T-cell (primary cell): Measurements from ENCODE around the gene MRPL19. TPM values are rescaled to one million over a fixed set of nuclear protein-coding genes. Genes with fewer than 3 reads are reported as not detected.
"Not testable (repeated sequence)": the region's sequence is repeated elsewhere in the genome, so short reads cannot be mapped to it uniquely, and the experiment has no call there.

Experiments
- ATAC-seq, 4 experiments: fragments of 200-7000 bp in 3 of 4; fragments of 150-1000 bp in 1 of 4; cut with Tn5 transposase; replicated peaks in 1 of 4; 1 replicate in 3 of 4; 2 replicates in 1 of 4; pipeline ENCODE4 v1.10.0; 2021; ENCODE audit warnings: moderate library complexity in 3 of 4, mild to moderate bottlenecking in 2 of 4, moderate number of reproducible peaks in 1 of 4
- CTCF ChIA-PET, 2 donors: fragments of 300-600 bp; sonication (Branson Sonifier 250); formaldehyde crosslinking; loops; one replicate each; lab custom pipeline; 2022; ENCODE audit warnings: antibody characterized with exemption in 2 of 2; lab: Charles Lee
- POLR2A ChIA-PET, 2 donors: fragments of 300-600 bp; sonication (Branson Sonifier 250); formaldehyde crosslinking; loops; one replicate each; lab custom pipeline; 2022; ENCODE audit warnings: antibody characterized with exemption in 2 of 2; lab: Charles Lee
- DNase-seq, 35 experiments: peaks; one replicate each; pipeline versions ENCODE4 v3.0.0 to v3.0.0-alpha.2; 2013 to 2023
- H3K27ac ChIP-seq: one replicate; pipeline ENCODE4 v1.5.1; 2013; ENCODE audit warnings: low read length
- H3K27me3 ChIP-seq, 2 experiments: replicated peaks in 1 of 2; 1 replicate in 1 of 2; 2 replicates in 1 of 2; pipeline versions ENCODE4 v1.6.1 to v1.7.0; 2013; ENCODE audit warnings: low read length in 1 of 2, mixed read lengths in 1 of 2; ENCODE audit not compliant: control insufficient read depth in 2 of 2, insufficient read depth in 2 of 2; ENCODE audit errors: extremely low read depth in 1 of 2
- H3K36me3 ChIP-seq, 2 donors: 1 replicate in 1 of 2; 2 replicates in 1 of 2; pipeline versions ENCODE4 v1.6.1 to v1.7.0; 2013; ENCODE audit warnings: low read length in 1 of 2; ENCODE audit not compliant: control insufficient read depth in 2 of 2, insufficient read depth in 1 of 2; ENCODE audit errors: extremely low read depth in 1 of 2
- H3K4me1 ChIP-seq, 2 experiments: 1 replicate in 1 of 2; 2 replicates in 1 of 2; pipeline versions ENCODE4 v1.6.1 to v1.7.0; 2013; ENCODE audit warnings: low read length in 2 of 2, mixed read lengths in 1 of 2; ENCODE audit not compliant: insufficient read depth in 2 of 2, control insufficient read depth in 1 of 2; ENCODE audit errors: extremely low read depth in 1 of 2
- H3K4me3 ChIP-seq, 2 donors: 1 replicate in 1 of 2; 2 replicates in 1 of 2; pipeline versions ENCODE4 v1.5.1 to v1.7.0; 2013; ENCODE audit warnings: mild to moderate bottlenecking in 2 of 2, low read length in 1 of 2, moderate library complexity in 1 of 2; ENCODE audit not compliant: control insufficient read depth in 1 of 2; ENCODE audit errors: extremely low read depth in 1 of 2
- H3K9me3 ChIP-seq: 2 replicates; pipeline ENCODE4 v1.7.0; 2013
- H3K27ac Mint-ChIP-seq, 2 donors: one replicate each; pipeline ENCODE4 v1.8.0; 2020 to 2021; ENCODE audit warnings: mild to moderate bottlenecking in 2 of 2, mixed read lengths in 2 of 2
- H3K27me3 Mint-ChIP-seq, 2 donors: one replicate each; pipeline ENCODE4 v1.8.0; 2021 to 2022; ENCODE audit warnings: mixed read lengths in 2 of 2
- H3K36me3 Mint-ChIP-seq: one replicate; pipeline ENCODE4 v1.8.0; 2021; ENCODE audit warnings: mixed read lengths
- H3K4me1 Mint-ChIP-seq, 3 donors: one replicate each; pipeline ENCODE4 v1.8.0; 2020 to 2022; ENCODE audit warnings: mixed read lengths in 3 of 3, mild to moderate bottlenecking in 1 of 3
- H3K4me3 Mint-ChIP-seq, 3 donors: one replicate each; pipeline ENCODE4 v1.8.0; 2020 to 2022; ENCODE audit warnings: mild to moderate bottlenecking in 3 of 3, mixed read lengths in 3 of 3, moderate library complexity in 3 of 3
- H3K9me3 Mint-ChIP-seq, 3 donors: one replicate each; pipeline ENCODE4 v1.8.0; 2020 to 2022; ENCODE audit warnings: mixed read lengths in 3 of 3
- WGBS: methylation state at CpG from one replicate; pipeline ENCODE4 v1.1.5; 2013; ENCODE audit warnings: missing lambda C conversion rate; ENCODE audit not compliant: insufficient coverage; 5-methylcytosine and 5-hydroxymethylcytosine counted together
- total RNA-seq, 35 experiments: library from RNA in 6 of 35; stranded (reverse) in 6 of 35; fragments of 120-200 nt in 1 of 35; gene quantifications; one replicate each; pipeline versions ENCODE4 v1.2.1 to v1.2.4 and lab custom pipeline; 2013 to 2026

MRPL19 gene
- total RNA-seq, 5 donors from 2014 or later (not counting 1 experiment from before 2014, with no cell fraction given), result 16.6 to 31.5 (median 22.6) TPM

DNA sequence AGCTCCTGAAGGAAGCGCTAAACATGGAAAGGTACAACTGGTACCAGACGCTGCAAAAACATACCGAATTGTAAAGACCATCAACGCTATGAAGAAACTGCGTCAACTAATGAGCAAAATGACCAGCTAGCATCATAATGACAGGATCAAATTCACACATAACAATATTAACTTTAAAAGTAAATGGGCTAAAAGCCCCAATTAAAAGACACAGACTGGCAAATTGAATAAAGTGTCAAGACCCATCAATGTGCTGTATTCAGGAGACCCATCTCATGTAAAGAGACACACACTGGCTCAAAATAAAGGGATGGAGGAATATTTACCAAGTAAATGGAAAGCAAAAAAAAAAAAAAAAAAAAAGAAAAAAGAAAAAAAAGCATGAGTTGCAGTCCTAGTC is 36.8 kb downstream of the MRPL19 start:
- H3K27ac ChIP-seq, H3K27ac Mint-ChIP-seq, H3K4me3 Mint-ChIP-seq, H3K27me3 Mint-ChIP-seq, H3K9me3 Mint-ChIP-seq, H3K9me3 ChIP-seq, ATAC-seq, CTCF ChIA-PET, H3K27me3 ChIP-seq, POLR2A ChIA-PET, H3K4me3 ChIP-seq, DNase-seq, H3K4me1 ChIP-seq: not testable (repeated sequence)
- WGBS, result 100% methylated on average over 3 of the region's 5 CpGs
- H3K36me3 ChIP-seq, result peaks cover 4 to 33% of the 10 kb centered on the region in 2 donors
- Mint-ChIP-seq H3K4me1 (peaks cover 8 to 12% (median 9%) of the 10 kb centered on the region in 3 donors), H3K36me3 (peaks cover 41% of the 10 kb centered on the region)

- WGBS, result no CpG with 5 or more reads among the region's 1 CpG
- CTCF ChIA-PET, result interaction anchor here in 1 of 2 donors (0.9 kb wide), 2 partner anchors 19 to 48 kb away, joined by 3 to 4 read pairs; no protein-coding TSS in a partner anchor
Observed at GRCh38 chr2:75688196-75688595, 41.6 kb downstream of the MRPL19 start.

GRCh38 chr2:75698918-75699317 is 52.3 kb downstream of the MRPL19 start:
- 100% methylated on average over 1 of the region's 2 CpGs for WGBS
- no peaks in the 10 kb centered on the region for H3K9me3 Mint-ChIP-seq
- Histone ChIP-seq H3K27me3 (no peaks in the 10 kb centered on the region), H3K9me3 (peaks cover 3% of the 10 kb centered on the region), H3K4me1 (no peaks in the 10 kb centered on the region), H3K4me3 (no peak overlapping the region), H3K36me3 (peaks cover 2 to 51% of the 10 kb centered on the region in 2 donors), H3K27ac (no peak overlapping the region)
- ATAC-seq, result no peak
- no peak overlapping the region for H3K27ac Mint-ChIP-seq
- ChIA-PET POLR2A (no interaction called here), CTCF (no interaction called here)
- H3K36me3 Mint-ChIP-seq, result peaks cover 54% of the 10 kb centered on the region
- H3K4me3 Mint-ChIP-seq, result no peak overlapping the region
- DNase-seq, result no peak
- H3K27me3 Mint-ChIP-seq, result no peaks in the 10 kb centered on the region
- no peaks in the 10 kb centered on the region for H3K4me1 Mint-ChIP-seq

More at GRCh38 chr2:75688196-75688595, 41.6 kb downstream of the MRPL19 start:
- H3K4me3 Mint-ChIP-seq, result no peak overlapping the region
- no peaks in the 10 kb centered on the region for H3K27me3 Mint-ChIP-seq
- peaks cover 4 to 44% of the 10 kb centered on the region in 2 donors for H3K36me3 ChIP-seq
- DNase-seq (no peak), ATAC-seq (no peak)
- no peaks in the 10 kb centered on the region for H3K9me3 Mint-ChIP-seq
- no peak overlapping the region for H3K27ac ChIP-seq
- H3K27me3 ChIP-seq, result no peaks in the 10 kb centered on the region
- H3K9me3 ChIP-seq, result no peaks in the 10 kb centered on the region
- no peak overlapping the region for H3K4me3 ChIP-seq
- peaks cover 0 to 11% (median 6%) of the 10 kb centered on the region in 3 donors for H3K4me1 Mint-ChIP-seq
- POLR2A ChIA-PET, result no interaction called here
- H3K4me1 ChIP-seq, result no peaks in the 10 kb centered on the region
- H3K27ac Mint-ChIP-seq, result no peak overlapping the region
- peaks cover 56% of the 10 kb centered on the region for H3K36me3 Mint-ChIP-seq

DNA sequence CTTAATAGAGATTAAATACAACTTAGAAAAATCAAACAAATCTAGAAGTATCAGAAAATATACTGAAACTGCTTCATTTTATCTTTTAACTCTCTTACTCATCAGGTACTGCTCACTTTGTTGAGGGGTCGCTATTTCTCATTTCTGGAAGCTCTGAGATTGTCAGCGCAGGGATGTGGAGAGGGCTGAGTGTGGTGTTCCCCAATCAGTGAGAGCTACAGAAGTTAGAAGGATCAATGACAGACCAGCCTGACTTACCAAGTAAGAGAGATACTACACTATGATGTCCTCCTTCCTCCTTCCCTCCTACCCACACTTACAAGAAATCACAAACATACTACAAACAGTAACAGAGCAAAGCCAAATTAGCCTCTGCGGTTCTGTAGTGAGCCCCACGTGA is 56.0 kb downstream of the MRPL19 start:
- Mint-ChIP-seq H3K4me3 (no peak overlapping the region), H3K27me3 (no peaks in the 10 kb centered on the region), H3K27ac (no peak overlapping the region), H3K4me1 (peaks cover 6 to 9% (median 7%) of the 10 kb centered on the region in 3 donors), H3K36me3 (peaks cover 67% of the 10 kb centered on the region), H3K9me3 (no peaks in the 10 kb centered on the region)
- H3K27me3 ChIP-seq, result no peaks in the 10 kb centered on the region
- no peak overlapping the region for H3K27ac ChIP-seq
- peaks cover 2 to 55% of the 10 kb centered on the region in 2 donors for H3K36me3 ChIP-seq
- no peak overlapping the region for H3K4me3 ChIP-seq
- CTCF ChIA-PET, result no interaction called here
- H3K4me1 ChIP-seq, result no peaks in the 10 kb centered on the region
- no peak for DNase-seq
- ATAC-seq, result no peak
- H3K9me3 ChIP-seq, result peaks cover 3% of the 10 kb centered on the region
- POLR2A ChIA-PET, result no interaction called here
- no CpG with 5 or more reads among the region's 4 CpGs for WGBS

GRCh38 chr2:75703589-75704287 is 57.2 kb downstream of the MRPL19 start:
- Mint-ChIP-seq H3K4me3 (no peak overlapping the region), H3K9me3 (no peaks in the 10 kb centered on the region), H3K27me3 (no peaks in the 10 kb centered on the region), H3K4me1 (peaks cover 12 to 16% (median 14%) of the 10 kb centered on the region in 3 donors), H3K36me3 (peaks cover 60% of the 10 kb centered on the region), H3K27ac (no peak overlapping the region)
- Histone ChIP-seq H3K27ac (no peak overlapping the region), H3K27me3 (no peaks in the 10 kb centered on the region), H3K4me1 (peaks cover 0 to 2% of the 10 kb centered on the region in 2 experiments), H3K9me3 (no peaks in the 10 kb centered on the region), H3K36me3 (peaks cover 2 to 46% of the 10 kb centered on the region in 2 donors), H3K4me3 (no peak overlapping the region)
- ChIA-PET POLR2A (no interaction called here), CTCF (no interaction called here)
- ATAC-seq (no peak), DNase-seq (no peak)
- 100% methylated on average over 1 of the region's 4 CpGs for WGBS

DNA sequence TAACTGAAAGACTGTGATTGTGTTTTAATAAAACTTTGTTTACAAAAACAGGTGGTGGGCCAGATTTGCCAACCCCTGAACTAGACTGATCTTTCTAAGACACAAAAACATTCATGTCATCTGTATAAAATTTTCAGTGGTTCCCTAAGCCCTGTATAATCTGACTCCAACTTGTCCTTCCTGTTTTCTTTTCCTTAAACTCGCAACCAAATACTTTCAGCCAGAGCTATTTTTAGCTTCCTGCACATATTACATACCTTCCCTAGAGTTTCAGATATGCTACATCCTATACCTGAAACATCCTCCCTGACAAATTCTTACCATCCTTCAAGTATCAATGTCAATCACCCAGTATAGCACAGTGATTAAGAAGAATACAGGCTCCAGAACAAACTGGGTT is 59.3 kb downstream of the MRPL19 start:
- DNase-seq, result no peak
- ChIA-PET CTCF (interaction anchor here in 1 of 2 donors (0.6 kb wide), 1 partner anchor 65 kb away, joined by 7 read pairs; no protein-coding TSS in a partner anchor), POLR2A (no interaction called here)
- Mint-ChIP-seq H3K27me3 (no peaks in the 10 kb centered on the region), H3K36me3 (peaks cover 49% of the 10 kb centered on the region), H3K4me3 (no peak overlapping the region), H3K9me3 (no peaks in the 10 kb centered on the region), H3K4me1 (peaks cover 21 to 28% (median 27%) of the 10 kb centered on the region in 3 donors), H3K27ac (peak overlapping the region in 1 of 2 donors; percentile 73)
- Histone ChIP-seq H3K27me3 (no peaks in the 10 kb centered on the region), H3K27ac (no peak overlapping the region), H3K4me3 (no peak overlapping the region), H3K9me3 (no peaks in the 10 kb centered on the region), H3K36me3 (peaks cover 0 to 36% of the 10 kb centered on the region in 2 donors), H3K4me1 (peaks cover 3 to 6% of the 10 kb centered on the region in 2 experiments)
- 83% methylated on average over 1 of the region's 1 CpG for WGBS
- no peak for ATAC-seq
